ENCODE measurements around the gene MED25.

MED25 gene

DNA sequence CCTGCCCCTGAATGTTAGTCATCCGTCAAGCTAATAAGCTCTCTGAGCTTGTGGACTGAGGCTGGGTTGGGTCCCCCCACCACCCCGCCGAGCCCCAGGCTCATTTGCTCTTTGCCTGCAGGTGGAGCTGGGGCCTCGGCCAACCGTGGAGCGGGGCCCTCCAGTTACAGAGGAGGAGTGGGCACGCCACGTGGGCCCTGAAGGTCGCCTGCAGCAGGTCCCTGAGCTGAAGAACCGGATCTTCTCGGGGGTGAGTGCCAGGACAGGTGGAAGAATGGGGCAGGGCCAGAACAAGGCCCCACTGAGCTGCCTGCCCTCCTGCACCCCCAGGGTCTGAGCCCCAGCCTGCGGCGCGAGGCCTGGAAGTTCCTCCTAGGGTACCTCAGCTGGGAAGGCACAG, 64.6 kb downstream of the MED25 start:
- H4K8ac ChIP-seq (ENCODE audit: low read length), result no peak overlapping the region
- H3K4ac ChIP-seq (ENCODE audit: low read depth in 1 of 2, low read length in 2 of 2), result no peak overlapping the region
- H2AK5ac ChIP-seq (ENCODE audit: low read length, severe bottlenecking), result no peak overlapping the region
- peaks cover 3% of the 10 kb centered on the region for H3K9me3 ChIP-seq (ENCODE audit: control insufficient read depth, low read length)
- no peak overlapping the region for H2BK5ac ChIP-seq (ENCODE audit: low read depth, low read length, poor library complexity, severe bottlenecking)
- no peak for DNase-seq
- no peak overlapping the region for H4K91ac ChIP-seq (ENCODE audit: low read length)
- no peaks in the 10 kb centered on the region for H3K27me3 ChIP-seq (ENCODE audit: control insufficient read depth in 1 of 2, insufficient read depth in 1 of 2, low read length in 2 of 2)
- H3K79me1 ChIP-seq (replicated peaks; ENCODE audit: low read length, poor library complexity, severe bottlenecking), result peaks cover 48% of the 10 kb centered on the region
- H2AFZ ChIP-seq (ENCODE audit: low read depth, low read length), result no peak overlapping the region
- no peak overlapping the region for H2BK15ac ChIP-seq (ENCODE audit: low read depth, poor library complexity, severe bottlenecking)
- no peak overlapping the region for H2BK12ac ChIP-seq (ENCODE audit: low read length in 2 of 2)
- H3K18ac ChIP-seq (ENCODE audit: low read depth in 1 of 2, low read length in 2 of 2), result no peak overlapping the region
- H3K36me3 ChIP-seq (ENCODE audit: control insufficient read depth in 1 of 2, insufficient read depth in 2 of 2, low read depth in 1 of 2, low read length in 2 of 2), result peaks cover 74 to 77% of the 10 kb centered on the region in 2 experiments
- H2BK120ac ChIP-seq (ENCODE audit: low read depth, low read length), result no peak overlapping the region
- no peak overlapping the region for H3K23ac ChIP-seq (ENCODE audit: low read length in 2 of 2)
- no peak overlapping the region for H3K4me3 ChIP-seq (ENCODE audit: insufficient read depth in 1 of 2, low read depth in 1 of 2, low read length in 2 of 2)
- H3K27ac ChIP-seq (ENCODE audit: low read length, poor library complexity, severe bottlenecking), result no peak overlapping the region
- WGBS, result 97% methylated on average over 14 of the region's 14 CpGs
- H3K4me2 ChIP-seq (ENCODE audit: low read length, poor library complexity, severe bottlenecking), result no peak overlapping the region
- no peak overlapping the region for H3K9ac ChIP-seq (ENCODE audit: low read length)
- H3K14ac ChIP-seq (ENCODE audit: low read length in 2 of 2), result no peak overlapping the region
- H3K4me1 ChIP-seq (ENCODE audit: control insufficient read depth, insufficient read depth, low read depth, low read length), result peaks cover 20% of the 10 kb centered on the region

DNA sequence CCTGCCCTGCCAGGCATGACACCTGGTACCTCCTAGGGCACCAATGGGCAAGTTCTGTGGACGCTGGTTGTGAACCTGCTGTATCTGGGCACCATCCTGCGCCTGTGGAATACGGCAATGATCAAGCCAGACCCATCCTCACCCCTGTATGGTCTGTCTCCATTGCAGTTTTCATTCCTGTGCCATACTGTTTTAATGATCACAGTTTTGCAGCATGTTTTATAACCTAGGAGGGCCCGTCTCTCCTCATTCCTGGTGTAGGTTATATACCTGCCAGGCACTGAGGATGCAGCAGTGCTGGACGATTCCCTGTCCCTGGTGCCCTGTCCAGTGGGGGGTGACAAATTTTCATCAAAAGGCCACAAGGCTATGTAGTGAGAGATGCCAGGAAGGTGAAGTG, 65.0 kb downstream of the MED25 start:
- H2AK5ac ChIP-seq (ENCODE audit: low read length, severe bottlenecking), result no peak overlapping the region
- H3K27ac ChIP-seq (ENCODE audit: low read length, poor library complexity, severe bottlenecking), result no peak overlapping the region
- peaks cover 77 to 78% of the 10 kb centered on the region in 2 experiments for H3K36me3 ChIP-seq (ENCODE audit: control insufficient read depth in 1 of 2, insufficient read depth in 2 of 2, low read depth in 1 of 2, low read length in 2 of 2)
- H3K23ac ChIP-seq (ENCODE audit: low read length in 2 of 2), result no peak overlapping the region
- no peak overlapping the region for H3K9ac ChIP-seq (ENCODE audit: low read length)
- no peak overlapping the region for H2BK5ac ChIP-seq (ENCODE audit: low read depth, low read length, poor library complexity, severe bottlenecking)
- H2BK15ac ChIP-seq (ENCODE audit: low read depth, poor library complexity, severe bottlenecking), result no peak overlapping the region
- no peak overlapping the region for H2BK120ac ChIP-seq (ENCODE audit: low read depth, low read length)
- WGBS, result 96% methylated on average over 5 of the region's 5 CpGs
- no peaks in the 10 kb centered on the region for H3K27me3 ChIP-seq (ENCODE audit: control insufficient read depth in 1 of 2, insufficient read depth in 1 of 2, low read length in 2 of 2)
- H4K91ac ChIP-seq (ENCODE audit: low read length), result no peak overlapping the region
- peaks cover 3% of the 10 kb centered on the region for H3K9me3 ChIP-seq (ENCODE audit: control insufficient read depth, low read length)
- DNase-seq, result no peak
- no peak overlapping the region for H3K14ac ChIP-seq (ENCODE audit: low read length in 2 of 2)
- H4K8ac ChIP-seq (ENCODE audit: low read length), result no peak overlapping the region
- no peak overlapping the region for H2BK12ac ChIP-seq (ENCODE audit: low read length in 2 of 2)
- no peak overlapping the region for H2AFZ ChIP-seq (ENCODE audit: low read depth, low read length)
- peaks cover 20% of the 10 kb centered on the region for H3K4me1 ChIP-seq (ENCODE audit: control insufficient read depth, insufficient read depth, low read depth, low read length)
- H3K18ac ChIP-seq (ENCODE audit: low read depth in 1 of 2, low read length in 2 of 2), result no peak overlapping the region
- H3K4ac ChIP-seq (ENCODE audit: low read depth in 1 of 2, low read length in 2 of 2), result no peak overlapping the region
- H3K4me2 ChIP-seq (ENCODE audit: low read length, poor library complexity, severe bottlenecking), result no peak overlapping the region
- H3K79me1 ChIP-seq (replicated peaks; ENCODE audit: low read length, poor library complexity, severe bottlenecking), result peaks cover 48% of the 10 kb centered on the region
- H3K4me3 ChIP-seq (ENCODE audit: insufficient read depth in 1 of 2, low read depth in 1 of 2, low read length in 2 of 2), result no peak overlapping the region

GRCh38 chr19:49884109-49884508, 66.0 kb downstream of the MED25 start:
- Histone ChIP-seq H3K4me1 (ENCODE audit: control insufficient read depth, insufficient read depth, low read depth, low read length) (peaks cover 12% of the 10 kb centered on the region), H4K8ac (ENCODE audit: low read length) (no peak overlapping the region), H2AK5ac (ENCODE audit: low read length, severe bottlenecking) (no peak overlapping the region), H3K18ac (ENCODE audit: low read depth in 1 of 2, low read length in 2 of 2) (no peak overlapping the region), H3K9ac (ENCODE audit: low read length) (no peak overlapping the region), H3K79me1 (replicated peaks; ENCODE audit: low read length, poor library complexity, severe bottlenecking) (peaks cover 40% of the 10 kb centered on the region), H3K27ac (ENCODE audit: low read length, poor library complexity, severe bottlenecking) (no peak overlapping the region), H2BK15ac (ENCODE audit: low read depth, poor library complexity, severe bottlenecking) (no peak overlapping the region), H2BK5ac (ENCODE audit: low read depth, low read length, poor library complexity, severe bottlenecking) (no peak overlapping the region), H3K4me2 (ENCODE audit: low read length, poor library complexity, severe bottlenecking) (no peak overlapping the region), H3K14ac (ENCODE audit: low read length in 2 of 2) (no peak overlapping the region), H2AFZ (ENCODE audit: low read depth, low read length) (no peak overlapping the region), H2BK12ac (ENCODE audit: low read length in 2 of 2) (no peak overlapping the region), H3K23ac (ENCODE audit: low read length in 2 of 2) (no peak overlapping the region), H4K91ac (ENCODE audit: low read length) (peak overlapping the region; percentile 23), H3K36me3 (ENCODE audit: control insufficient read depth in 1 of 2, insufficient read depth in 2 of 2, low read depth in 1 of 2, low read length in 2 of 2) (peaks cover 76 to 86% of the 10 kb centered on the region in 2 experiments), H3K4me3 (ENCODE audit: insufficient read depth in 1 of 2, low read depth in 1 of 2, low read length in 2 of 2) (no peak overlapping the region), H3K4ac (ENCODE audit: low read depth in 1 of 2, low read length in 2 of 2) (no peak overlapping the region), H2BK120ac (ENCODE audit: low read depth, low read length) (no peak overlapping the region), H3K9me3 (ENCODE audit: control insufficient read depth, low read length) (peaks cover 3% of the 10 kb centered on the region), H3K27me3 (ENCODE audit: control insufficient read depth in 1 of 2, insufficient read depth in 1 of 2, low read length in 2 of 2) (no peaks in the 10 kb centered on the region)
- no peak for DNase-seq
- 97% methylated on average over 18 of the region's 18 CpGs for WGBS

DNA sequence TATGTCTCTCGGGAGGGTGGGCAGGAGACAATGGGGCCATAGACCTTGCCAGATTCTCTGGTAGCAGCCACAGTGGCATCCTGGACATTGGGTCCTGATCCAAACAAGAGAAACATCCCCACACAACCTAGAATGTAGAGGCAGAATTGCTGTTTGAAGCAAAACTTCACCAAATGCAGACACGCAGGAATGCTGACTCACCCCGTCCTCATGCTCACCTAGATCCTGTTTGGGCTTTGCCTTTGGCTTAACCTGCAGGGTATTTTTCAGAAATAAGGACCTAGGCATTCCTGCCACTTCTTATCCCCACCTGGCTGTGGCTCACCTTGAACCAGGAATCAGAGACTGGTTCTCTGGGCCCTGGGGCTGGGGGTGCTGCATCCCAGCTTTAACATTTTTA, 66.7 kb downstream of the MED25 start:
- Histone ChIP-seq H3K14ac (ENCODE audit: low read length in 2 of 2) (no peak overlapping the region), H4K91ac (ENCODE audit: low read length) (no peak overlapping the region), H4K8ac (ENCODE audit: low read length) (no peak overlapping the region), H3K27ac (ENCODE audit: low read length, poor library complexity, severe bottlenecking) (no peak overlapping the region), H3K27me3 (ENCODE audit: control insufficient read depth in 1 of 2, insufficient read depth in 1 of 2, low read length in 2 of 2) (no peaks in the 10 kb centered on the region), H3K4me2 (ENCODE audit: low read length, poor library complexity, severe bottlenecking) (no peak overlapping the region), H3K4ac (ENCODE audit: low read depth in 1 of 2, low read length in 2 of 2) (no peak overlapping the region), H3K4me1 (ENCODE audit: control insufficient read depth, insufficient read depth, low read depth, low read length) (peaks cover 8% of the 10 kb centered on the region), H3K9me3 (ENCODE audit: control insufficient read depth, low read length) (peaks cover 3% of the 10 kb centered on the region), H3K79me1 (replicated peaks; ENCODE audit: low read length, poor library complexity, severe bottlenecking) (peaks cover 39% of the 10 kb centered on the region), H2BK15ac (ENCODE audit: low read depth, poor library complexity, severe bottlenecking) (no peak overlapping the region), H3K23ac (ENCODE audit: low read length in 2 of 2) (no peak overlapping the region), H2AK5ac (ENCODE audit: low read length, severe bottlenecking) (no peak overlapping the region), H2BK12ac (ENCODE audit: low read length in 2 of 2) (no peak overlapping the region), H3K18ac (ENCODE audit: low read depth in 1 of 2, low read length in 2 of 2) (no peak overlapping the region), H3K4me3 (ENCODE audit: insufficient read depth in 1 of 2, low read depth in 1 of 2, low read length in 2 of 2) (no peak overlapping the region), H3K9ac (ENCODE audit: low read length) (no peak overlapping the region), H2BK5ac (ENCODE audit: low read depth, low read length, poor library complexity, severe bottlenecking) (no peak overlapping the region), H2AFZ (ENCODE audit: low read depth, low read length) (no peak overlapping the region), H3K36me3 (ENCODE audit: control insufficient read depth in 1 of 2, insufficient read depth in 2 of 2, low read depth in 1 of 2, low read length in 2 of 2) (peaks cover 69 to 87% of the 10 kb centered on the region in 2 experiments), H2BK120ac (ENCODE audit: low read depth, low read length) (no peak overlapping the region)
- DNase-seq, result no peak
- 94% methylated on average over 3 of the region's 3 CpGs for WGBS
